IMR-90 (cell line): ENCODE measurements around the gene TMCC1. TPM values are rescaled to one million over a fixed set of nuclear protein-coding genes. Genes with fewer than 3 reads are reported as not detected.

Experiments used
- ATAC-seq: fragments of 200-7000 bp; cut with Tn5 transposase; 2 replicates; pipeline ENCODE4 v1.9.1; 2020; ENCODE audit warnings: low read depth, mild to moderate bottlenecking, moderate library complexity
- BruUV-seq: library from RNA; stranded (reverse); fragments of 400-500 nt; replicated peaks from 2 replicates; lab custom pipeline; 2021; lab: Mats Ljungman, UMichigan
- CTCF ChIA-PET: fragments of 300-600 bp; formaldehyde crosslinking; extraction: SDS; loops from one replicate; lab custom pipeline; 2021; ENCODE audit warnings: antibody characterized with exemption; lab: Yijun Ruan, JAX
- POLR2A ChIA-PET: fragments of 300-600 bp; sonication (Branson Sonifier 250); formaldehyde crosslinking; loops from one replicate; lab custom pipeline; 2022; ENCODE audit warnings: antibody characterized with exemption; ENCODE audit not compliant: unreplicated experiment; lab: Charles Lee
- DNase-seq: peaks from one replicate; pipeline ENCODE4 v3.0.0; 2013
- H2AFZ ChIP-seq: replicated peaks from 2 replicates; pipeline ENCODE3; 2013; ENCODE audit warnings: low read length, mild to moderate bottlenecking; ENCODE audit not compliant: poor library complexity
- H2AK5ac ChIP-seq: 2 replicates; pipeline ENCODE4 v1.6.1; 2013; ENCODE audit warnings: low read depth, low read length, inconsistent platforms
- H2AK9ac ChIP-seq: replicated peaks from 2 replicates; pipeline ENCODE3; 2013; ENCODE audit warnings: mild to moderate bottlenecking, low read depth, low read length, moderate library complexity; ENCODE audit not compliant: poor library complexity
- H2BK120ac ChIP-seq: 2 replicates; pipeline ENCODE4 v1.6.1; 2013; ENCODE audit warnings: low read depth, low read length, inconsistent platforms
- H2BK15ac ChIP-seq: 3 replicates; pipeline ENCODE4 v1.6.1; 2013; ENCODE audit warnings: low read depth, low read length, inconsistent platforms
- H2BK20ac ChIP-seq: 2 replicates; pipeline ENCODE4 v1.6.1; 2013; ENCODE audit warnings: low read depth, mild to moderate bottlenecking, inconsistent platforms, low read length, moderate library complexity
- H2BK5ac ChIP-seq: 2 replicates; pipeline ENCODE4 v1.6.1; 2013; ENCODE audit warnings: mild to moderate bottlenecking, low read depth, low read length, inconsistent platforms; ENCODE audit not compliant: poor library complexity, severe bottlenecking
- H3K14ac ChIP-seq: replicated peaks from 2 replicates; pipeline ENCODE4 v1.6.1; 2013; ENCODE audit warnings: low read depth, low read length, inconsistent platforms
- H3K18ac ChIP-seq: 2 replicates; pipeline ENCODE4 v1.6.1; 2013; ENCODE audit warnings: low read depth, low read length, control low read depth
- H3K23ac ChIP-seq: 2 replicates; pipeline ENCODE4 v1.6.1; 2013; ENCODE audit warnings: low read depth, low read length, inconsistent platforms
- H3K27ac ChIP-seq: 2 replicates; pipeline ENCODE4 v1.5.1; 2013; ENCODE audit warnings: mild to moderate bottlenecking, control low read depth, low read length; ENCODE audit not compliant: insufficient read depth
- H3K27me3 ChIP-seq: 2 replicates; pipeline ENCODE4 v1.6.1; 2013; ENCODE audit warnings: low read length; ENCODE audit not compliant: control insufficient read depth, insufficient read depth
- H3K36me3 ChIP-seq: 2 replicates; pipeline ENCODE4 v1.6.1; 2013; ENCODE audit warnings: low read length, mixed read lengths; ENCODE audit not compliant: control insufficient read depth, insufficient read depth
- H3K4ac ChIP-seq: 2 replicates; pipeline ENCODE4 v1.6.1; 2013; ENCODE audit warnings: low read depth, low read length, inconsistent platforms
- H3K4me1 ChIP-seq: 2 replicates; pipeline ENCODE4 v1.6.1; 2013; ENCODE audit warnings: low read length, mixed read lengths; ENCODE audit not compliant: control insufficient read depth, insufficient read depth
- H3K4me2 ChIP-seq: 2 replicates; pipeline ENCODE4 v1.6.1; 2013; ENCODE audit warnings: low read depth, mild to moderate bottlenecking, control low read depth, low read length, moderate library complexity
- H3K4me3 ChIP-seq: 2 replicates; pipeline ENCODE4 v1.5.1; 2013; ENCODE audit warnings: low read depth, mild to moderate bottlenecking, control low read depth, low read length, moderate library complexity; ENCODE audit not compliant: insufficient read depth
- H3K56ac ChIP-seq: 2 replicates; pipeline ENCODE4 v1.6.1; 2013; ENCODE audit warnings: low read length, inconsistent platforms; ENCODE audit not compliant: insufficient read depth; ENCODE audit errors: extremely low read depth
- H3K79me1 ChIP-seq, 2 experiments: 2 replicates each; pipeline ENCODE4 v1.6.1; 2013; ENCODE audit warnings: low read length in 2 of 2, inconsistent platforms in 1 of 2, low read depth in 1 of 2
- H3K9ac ChIP-seq: 2 replicates; pipeline ENCODE4 v1.6.1; 2013; ENCODE audit warnings: low read depth, low read length, control low read depth
- H3K9me1 ChIP-seq: 2 replicates; pipeline ENCODE4 v1.6.1; 2013; ENCODE audit warnings: low read length, inconsistent platforms; ENCODE audit not compliant: insufficient read depth
- H3K9me3 ChIP-seq: 2 replicates; pipeline ENCODE4 v1.6.1; 2013; ENCODE audit warnings: low read length; ENCODE audit not compliant: control insufficient read depth, insufficient read depth
- H4K20me1 ChIP-seq: 2 replicates; pipeline ENCODE4 v1.6.1; 2013; ENCODE audit warnings: low read length, inconsistent platforms; ENCODE audit not compliant: insufficient read depth
- H4K5ac ChIP-seq: 2 replicates; pipeline ENCODE4 v1.6.1; 2013; ENCODE audit warnings: mild to moderate bottlenecking, low read depth, low read length, control low read depth
- H4K8ac ChIP-seq, 2 experiments: 2 replicates each; pipeline ENCODE4 v1.6.1; 2013; ENCODE audit warnings: low read depth in 2 of 2, low read length in 2 of 2, control low read depth in 1 of 2, inconsistent platforms in 1 of 2
- H4K91ac ChIP-seq: 2 replicates; pipeline ENCODE4 v1.6.1; 2013; ENCODE audit warnings: low read depth, low read length, inconsistent platforms; ENCODE audit not compliant: insufficient read depth
- BHLHE40 ChIP-seq: fragments of 150-350 bp; IDR thresholded peaks from 2 replicates; pipeline ENCODE4 v1.6.1; 2016; ENCODE audit warnings: mild to moderate bottlenecking, low read depth, low read length
- CEBPB ChIP-seq: IDR thresholded peaks from 2 replicates; pipeline ENCODE4 v1.6.1; 2012; ENCODE audit warnings: low read depth, low read length, improper control_type of control experiment
- WGBS, 2 experiments: methylation state at CpG; one replicate each; pipeline versions ENCODE4 v1.1.5 to v1.1.7; 2013; ENCODE audit warnings: missing lambda C conversion rate in 2 of 2; ENCODE audit not compliant: insufficient read length in 1 of 2; ENCODE audit errors: extremely low coverage in 2 of 2; 5-methylcytosine and 5-hydroxymethylcytosine counted together
- dilution Hi-C: fragments of 300-500 bp; cut with HindIII; formaldehyde crosslinking; loops from one replicate; pipeline ENCODE4 v1.14.3; 2018; ENCODE audit warnings: low sequenced_read_pairs; ENCODE audit not compliant: unreplicated experiment
- in situ Hi-C: fragments of 300-500 bp; cut with MboI; formaldehyde crosslinking; loops from 3 replicates; pipeline ENCODE4 v1.14.3; 2019; ENCODE audit warnings: low sequenced_read_pairs, inconsistent platforms, mixed read lengths
- intact Hi-C: fragments of 100-400 bp; cut with micrococcal nuclease; formaldehyde crosslinking; loops from 2 replicates; pipeline ENCODE4 v1.10.0; 2022
- polyA plus RNA-seq, 3 experiments: library from polyadenylated mRNA; depleted of rRNA; stranded (reverse); fragments of >200 nt; gene quantifications; 2 replicates each; pipeline ENCODE4 v1.2.3, GENCODE V29; 2012; ENCODE audit warnings: low replicate concordance in 1 of 3
- total RNA-seq: library from RNA; depleted of rRNA; stranded (reverse); fragments of >200 nt; gene quantifications from 2 replicates; pipeline ENCODE4 v1.2.3, GENCODE V29; 2012
- TF ChIP-seq, protein P1 (sequence below): fragments of 150-350 bp; IDR thresholded peaks from 2 replicates; pipeline ENCODE4 v1.6.1; 2016; ENCODE audit warnings: low read depth, mild to moderate bottlenecking, low read length, moderate library complexity, borderline replicate concordance

TMCC1 gene
- total and polyA plus RNA-seq, 2 of the 4 experiments (the other 2 are of a cell fraction) = 5.0 to 7.3 TPM

DNA sequence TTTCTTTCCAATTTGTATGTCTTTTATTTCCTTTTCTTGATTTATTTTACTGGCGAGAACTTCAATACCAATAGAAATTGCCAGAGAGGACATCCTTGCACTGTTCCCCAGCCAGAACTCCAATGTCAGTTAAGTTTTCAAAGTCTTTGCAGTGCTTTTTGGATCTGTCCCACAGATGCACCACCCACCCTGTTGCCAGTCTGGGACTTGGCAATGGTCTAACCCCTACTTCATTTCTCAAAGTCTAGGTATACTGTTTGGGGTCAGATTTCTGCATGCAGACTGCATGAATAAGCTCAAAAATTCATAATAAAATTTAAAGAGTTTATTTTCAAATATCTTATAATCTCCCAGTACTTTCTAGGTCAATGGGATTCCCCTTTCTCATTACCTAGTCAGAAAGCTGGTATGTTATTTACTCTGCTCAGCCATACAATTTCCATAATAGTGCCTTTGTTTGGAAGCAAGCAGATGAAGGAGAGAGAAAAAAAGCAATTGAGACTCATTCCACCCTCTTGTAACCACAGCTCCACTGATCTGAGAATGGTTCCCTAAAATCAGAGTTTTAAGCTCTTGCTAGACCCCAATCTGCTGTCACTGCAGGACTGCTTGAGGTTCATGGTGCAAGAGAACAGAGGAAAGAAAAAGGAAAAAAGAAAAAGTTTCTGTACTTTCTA, 161.2 kb downstream of the TMCC1 start (continued):
- TF ChIP-seq, protein P1, sequence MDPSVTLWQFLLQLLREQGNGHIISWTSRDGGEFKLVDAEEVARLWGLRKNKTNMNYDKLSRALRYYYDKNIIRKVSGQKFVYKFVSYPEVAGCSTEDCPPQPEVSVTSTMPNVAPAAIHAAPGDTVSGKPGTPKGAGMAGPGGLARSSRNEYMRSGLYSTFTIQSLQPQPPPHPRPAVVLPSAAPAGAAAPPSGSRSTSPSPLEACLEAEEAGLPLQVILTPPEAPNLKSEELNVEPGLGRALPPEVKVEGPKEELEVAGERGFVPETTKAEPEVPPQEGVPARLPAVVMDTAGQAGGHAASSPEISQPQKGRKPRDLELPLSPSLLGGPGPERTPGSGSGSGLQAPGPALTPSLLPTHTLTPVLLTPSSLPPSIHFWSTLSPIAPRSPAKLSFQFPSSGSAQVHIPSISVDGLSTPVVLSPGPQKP = no peak

DNA sequence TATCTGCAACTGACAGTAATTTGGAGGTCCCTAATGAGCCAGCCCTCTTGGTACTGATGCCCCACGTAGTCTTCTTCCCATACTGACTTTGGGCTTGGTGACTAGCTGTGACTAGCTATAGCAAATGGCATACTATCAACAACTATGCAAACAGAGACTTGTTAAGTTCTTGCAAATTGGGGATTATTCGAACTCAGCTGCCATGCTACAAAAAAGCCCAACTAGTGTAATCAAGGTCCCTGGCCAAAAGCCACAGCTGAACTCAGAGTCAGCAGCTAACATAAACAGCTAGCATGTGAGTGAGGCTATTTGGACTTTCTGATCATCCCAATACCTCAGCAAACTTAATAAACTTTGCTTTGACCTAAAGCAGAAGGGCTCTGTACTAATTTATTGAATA, 165.8 kb downstream of the TMCC1 start:
- Histone ChIP-seq H2AK9ac (no peak overlapping the region), H3K79me1 (peaks cover 0 to 10% of the 10 kb centered on the region in 2 experiments; a peak in 2 of 4 replicates), H3K56ac (no peak overlapping the region), H3K9me3 (no peaks in the 10 kb centered on the region), H2AFZ (no peak overlapping the region), H3K9ac (no peak overlapping the region), H4K5ac (no peak overlapping the region), H4K20me1 (peaks cover 3% of the 10 kb centered on the region; the same call in 1 of the 2 replicates), H3K4ac (no peak overlapping the region), H4K91ac (no peak overlapping the region), H2BK20ac (no peak overlapping the region), H3K4me1 (peaks cover 10% of the 10 kb centered on the region), H3K4me3 (no peak overlapping the region), H3K18ac (no peak overlapping the region), H2BK5ac (no peak overlapping the region), H4K8ac (no peak overlapping the region), H2BK120ac (no peak overlapping the region), H3K9me1 (peaks cover 5% of the 10 kb centered on the region; the same call in 1 of the 2 replicates), H3K36me3 (no peaks in the 10 kb centered on the region), H3K23ac (no peak overlapping the region), H3K27me3 (no peaks in the 10 kb centered on the region), H2AK5ac (no peak overlapping the region), H3K27ac (peak overlapping the region; percentile 72; the same call in 1 of the 2 replicates), H2BK15ac (no peak overlapping the region), H3K4me2 (peak overlapping the region; percentile 83), H3K14ac (no peak overlapping the region)
- CTCF ChIA-PET = interaction anchor here (0.6 to 0.7 kb wide), 2 partner anchors 11 to 144 kb away, joined by 3 read pairs; no protein-coding TSS in a partner anchor
- peak; percentile 80 for DNase-seq
- BruUV-seq = no TSS peak
- intact Hi-C loops (loop anchor here (5.0 kb wide), 1 partner anchor 75 kb away; no protein-coding TSS in a partner anchor), dilution Hi-C loops (no loop called here), in situ Hi-C loops (no loop called here)
- peak; percentile 42; the same call in 1 of the 2 replicates for TF ChIP-seq BHLHE40
- TF ChIP-seq CEBPB = no peak
- ATAC-seq = peak; percentile 52
- POLR2A ChIA-PET = no interaction called here
- no CpG with 5 or more reads among the region's 2 CpGs for WGBS, 2 experiments
